HepG2 (cell line): ENCODE results near the gene SSBP2. TPM values are rescaled to one million over a fixed set of nuclear protein-coding genes. Genes with fewer than 3 reads are reported as not detected.

ENCODE experiments used
- ATAC-seq: fragments of 200-7000 bp; cut with Tn5 transposase; 3 replicates; pipeline ENCODE4 v1.9.1; 2020; ENCODE audit warnings: mild to moderate bottlenecking, moderate library complexity
- BruUV-seq: library from RNA; stranded (reverse); fragments of 400-500 nt; replicated peaks from 2 replicates; lab custom pipeline; 2021; lab: Mats Ljungman, UMichigan
- CTCF ChIA-PET: fragments of 300-600 bp; formaldehyde crosslinking; extraction: SDS; loops from one replicate; lab custom pipeline; 2021; ENCODE audit warnings: low total read pairs, inconsistent platforms, low intra/inter-chr PET ratio; lab: Yijun Ruan, JAX
- POLR2A ChIA-PET: fragments of 350-600 bp; sonication (Branson Sonifier 250); formaldehyde crosslinking; loops from one replicate; lab custom pipeline; 2020; ENCODE audit warnings: antibody characterized with exemption, inconsistent platforms; lab: Yijun Ruan, JAX
- DNase-seq: peaks from one replicate; pipeline ENCODE4 v3.0.0-alpha.2; 2015; ENCODE audit warnings: low spot score
- FAIRE-seq: peaks from 3 replicates; lab custom pipeline; 2011; peaks lifted over from hg19 to GRCh38; lab: Jason Lieb, UNC
- H2AFZ ChIP-seq: one replicate; pipeline ENCODE4 v1.6.1; 2011; ENCODE audit warnings: low read length, inconsistent platforms
- H3K27ac ChIP-seq: fragments of 300-600 bp; 3 replicates; pipeline ENCODE4 v1.8.0; 2011; ENCODE audit warnings: mixed run types, mild to moderate bottlenecking, mixed read lengths, low read length, inconsistent platforms; ENCODE audit not compliant: insufficient read depth; ENCODE audit errors: extremely low read length
- H3K27me3 ChIP-seq, 2 experiments: fragments of 200-600 bp in 1 of 2; 2 replicates in 1 of 2; 3 replicates in 1 of 2; pipeline versions ENCODE4 v1.6.0 to v1.8.0; 2011; ENCODE audit warnings: low read length in 2 of 2, mild to moderate bottlenecking in 2 of 2, moderate library complexity in 2 of 2, inconsistent platforms in 1 of 2; ENCODE audit not compliant: insufficient read depth in 2 of 2, control insufficient read depth in 1 of 2
- H3K36me3 ChIP-seq, 2 experiments: fragments of 200-600 bp in 1 of 2; replicated peaks in 1 of 2; 2 replicates in 1 of 2; 3 replicates in 1 of 2; pipeline versions ENCODE4 v1.5.1 to v1.8.0; 2011; ENCODE audit warnings: low read length in 2 of 2, inconsistent platforms in 1 of 2; ENCODE audit not compliant: insufficient read depth in 2 of 2, control insufficient read depth in 1 of 2
- H3K4me1 ChIP-seq: 2 replicates; pipeline ENCODE4 v1.5.1; 2012; ENCODE audit warnings: low read length, inconsistent platforms; ENCODE audit not compliant: insufficient read depth
- H3K4me2 ChIP-seq: 2 replicates; pipeline ENCODE4 v1.6.0; 2011; ENCODE audit warnings: low read depth, low read length, inconsistent platforms
- H3K4me3 ChIP-seq, 3 experiments: fragments of 200-600 bp in 1 of 3; sonication (generic), shearing (Covaris generic) in 1 of 3; replicated peaks in 1 of 3; 2 replicates each; pipeline ENCODE4 v1.5.1; 2011 to 2016; ENCODE audit warnings: low read length in 3 of 3, inconsistent platforms in 2 of 3, low read depth in 2 of 3, mild to moderate bottlenecking in 2 of 3, control low read depth in 1 of 3, mixed read lengths in 1 of 3; ENCODE audit not compliant: insufficient read depth in 1 of 3
- H3K79me2 ChIP-seq: one replicate; pipeline ENCODE4 v1.6.1; 2011; ENCODE audit warnings: low read length, inconsistent platforms; ENCODE audit not compliant: insufficient read depth
- H3K9ac ChIP-seq: 2 replicates; pipeline ENCODE4 v1.6.0; 2011; ENCODE audit warnings: mild to moderate bottlenecking, low read depth, low read length, inconsistent platforms; ENCODE audit not compliant: insufficient read depth
- H3K9me3 ChIP-seq: 2 replicates; pipeline ENCODE4 v1.5.1; 2012; ENCODE audit warnings: mild to moderate bottlenecking, low read length
- H4K20me1 ChIP-seq: 2 replicates; pipeline ENCODE4 v1.6.0; 2011; ENCODE audit warnings: inconsistent platforms, mild to moderate bottlenecking, low read length, moderate library complexity; ENCODE audit not compliant: insufficient read depth
- EHMT2 ChIP-seq: fragments of 200-600 bp; sonication (generic); IDR thresholded peaks from 2 replicates; pipeline ENCODE4 v1.7.0; 2017; ENCODE audit warnings: antibody characterized with exemption, low read depth, low read length, borderline replicate concordance
- MTA1 ChIP-seq: sonication (generic); formaldehyde crosslinking; IDR thresholded peaks from 2 replicates; pipeline ENCODE4 v1.4.0; 2020; ENCODE audit warnings: missing genetic modification reagents, mild to moderate bottlenecking, borderline replicate concordance
- PLRG1 ChIP-seq: fragments of 450-650 bp; conservative IDR thresholded peaks from 2 replicates; pipeline ENCODE4 v1.6.1; 2016
- PRPF4 ChIP-seq: fragments of 200-400 bp; formaldehyde crosslinking; IDR thresholded peaks from 2 replicates; pipeline ENCODE4 v1.6.1; 2016; ENCODE audit warnings: low read length, low read depth; ENCODE audit not compliant: poor library complexity, severe bottlenecking
- SMARCC2 ChIP-seq: fragments of 450-650 bp; IDR thresholded peaks from 2 replicates; pipeline ENCODE4 v1.6.1; 2017; ENCODE audit warnings: antibody characterized with exemption, mild to moderate bottlenecking
- SMYD3 ChIP-seq: sonication (generic); formaldehyde crosslinking; IDR thresholded peaks from 2 replicates; pipeline ENCODE4 v1.8.1; 2023; ENCODE audit warnings: mild to moderate bottlenecking, missing genetic modification reagents
- ZNF234 ChIP-seq: sonication (generic); formaldehyde crosslinking; conservative IDR thresholded peaks from 2 replicates; pipeline ENCODE4 v1.5.1; 2020; ENCODE audit warnings: mild to moderate bottlenecking, missing genetic modification reagents
- ZNF274 ChIP-seq: sonication (generic); formaldehyde crosslinking; IDR thresholded peaks from 2 replicates; pipeline ENCODE4 v1.5.1; 2020; ENCODE audit warnings: mild to moderate bottlenecking, missing genetic modification reagents
- WGBS: methylation state at CpG from one replicate; pipeline ENCODE4 v1.1.6; 2017; ENCODE audit warnings: low lambda C conversion rate; 5-methylcytosine and 5-hydroxymethylcytosine counted together
- in situ Hi-C: cut with HindIII; loops from 2 replicates; pipeline ENCODE4 v1.10.0; 2017; ENCODE audit warnings: low pct_unique_long_range_greater_than_20kb; ENCODE audit not compliant: extremely low pct_ligation_motif_present
- intact Hi-C: fragments of 100-400 bp; cut with micrococcal nuclease; formaldehyde crosslinking; loops from one replicate; pipeline ENCODE4 v1.10.0; 2022; ENCODE audit not compliant: unreplicated experiment
- polyA plus RNA-seq, 8 experiments: library from polyadenylated mRNA; depleted of rRNA in 3 of 8; stranded (reverse) in 7 of 8; unstranded in 1 of 8; fragments of >200 nt; fragmentation: Illumina TruSeq in 4 of 8; extraction: Trizol in 4 of 8; gene quantifications; 2 replicates each; pipeline versions ENCODE4 v1.2.1 to v1.2.3, GENCODE V29; 2011 to 2016; ENCODE audit warnings: low read depth in 4 of 8, missing spikeins in 1 of 8, mixed read lengths in 1 of 8; ENCODE audit not compliant: insufficient read depth in 1 of 8
- total RNA-seq, 5 experiments: library from RNA; depleted of rRNA; stranded (reverse); fragments of >200 nt; fragmentation: Illumina TruSeq; extraction: Trizol; gene quantifications; 2 replicates each; pipeline ENCODE4 v1.2.3, GENCODE V29; 2016; ENCODE audit warnings: low read depth in 1 of 5
- TF ChIP-seq, protein P1 (sequence below): sonication (generic); formaldehyde crosslinking; conservative IDR thresholded peaks from 2 replicates; pipeline ENCODE4 v1.4.0; 2020; ENCODE audit warnings: missing genetic modification reagents

Gene SSBP2
- total and polyA plus RNA-seq, 2 of the 13 experiments (the other 11 are each of a cell fraction or from before 2014, with no cell fraction given), result 0.16 TPM; not detected in 1

DNA sequence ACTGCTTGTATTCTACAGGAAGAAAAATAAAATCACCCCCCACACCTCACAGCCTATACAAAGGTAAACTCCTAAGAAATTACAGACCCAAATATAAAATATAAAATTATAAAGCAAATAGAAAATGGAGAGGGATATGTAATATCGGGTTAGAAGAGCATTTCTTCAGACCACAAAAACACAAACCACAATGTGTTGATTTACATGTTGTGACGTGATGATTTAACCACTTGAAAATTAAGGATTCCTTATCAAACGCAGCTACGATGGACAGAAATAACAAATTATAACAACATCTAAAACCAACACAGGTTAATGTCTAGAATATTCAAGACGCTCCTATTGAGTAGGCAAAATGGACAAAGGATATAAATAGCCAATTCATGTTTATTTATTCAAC lies 26.3 kb downstream of the SSBP2 start (continued):
- TF ChIP-seq, protein P1, sequence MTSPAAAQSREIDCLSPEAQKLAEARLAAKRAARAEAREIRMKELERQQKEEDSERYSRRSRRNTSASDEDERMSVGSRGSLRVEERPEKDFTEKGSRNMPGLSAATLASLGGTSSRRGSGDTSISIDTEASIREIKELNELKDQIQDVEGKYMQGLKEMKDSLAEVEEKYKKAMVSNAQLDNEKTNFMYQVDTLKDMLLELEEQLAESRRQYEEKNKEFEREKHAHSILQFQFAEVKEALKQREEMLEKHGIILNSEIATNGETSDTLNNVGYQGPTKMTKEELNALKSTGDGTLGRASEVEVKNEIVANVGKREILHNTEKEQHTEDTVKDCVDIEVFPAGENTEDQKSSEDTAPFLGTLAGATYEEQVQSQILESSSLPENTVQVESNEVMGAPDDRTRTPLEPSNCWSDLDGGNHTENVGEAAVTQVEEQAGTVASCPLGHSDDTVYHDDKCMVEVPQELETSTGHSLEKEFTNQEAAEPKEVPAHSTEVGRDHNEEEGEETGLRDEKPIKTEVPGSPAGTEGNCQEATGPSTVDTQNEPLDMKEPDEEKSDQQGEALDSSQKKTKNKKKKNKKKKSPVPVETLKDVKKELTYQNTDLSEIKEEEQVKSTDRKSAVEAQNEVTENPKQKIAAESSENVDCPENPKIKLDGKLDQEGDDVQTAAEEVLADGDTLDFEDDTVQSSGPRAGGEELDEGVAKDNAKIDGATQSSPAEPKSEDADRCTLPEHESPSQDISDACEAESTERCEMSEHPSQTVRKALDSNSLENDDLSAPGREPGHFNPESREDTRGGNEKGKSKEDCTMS (CRISPR knock-in tag), result no peak
- TF ChIP-seq ZNF234 (CRISPR knock-in tag) (no peak), EHMT2 (no peak), PLRG1 (no peak), ZNF274 (CRISPR knock-in tag) (no peak)

DNA sequence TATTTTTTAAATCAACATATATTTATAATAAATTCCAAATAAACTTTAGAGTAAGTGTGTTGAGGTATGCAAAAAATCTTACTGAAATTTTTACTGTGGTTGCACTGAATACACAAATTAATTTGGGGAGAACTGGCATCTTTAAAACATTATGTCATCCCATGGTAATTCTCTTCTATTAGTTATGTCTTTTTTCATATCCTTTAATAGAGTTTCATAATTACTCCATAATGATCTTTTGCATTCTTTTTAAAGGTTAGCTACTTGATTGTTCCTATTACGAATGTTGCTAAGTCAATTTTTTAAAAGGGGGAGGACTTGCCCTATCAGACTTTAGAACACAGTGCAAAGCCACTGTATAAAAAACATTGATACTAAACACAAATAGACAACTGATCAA lies 26.8 kb downstream of the SSBP2 start:
- no peak for ATAC-seq
- H3K27ac ChIP-seq, result no peak overlapping the region
- no peak overlapping the region for H3K4me2 ChIP-seq
- FAIRE-seq, result no peak
- 6% methylated on average over 1 of the region's 1 CpG for WGBS
- POLR2A ChIA-PET, result no interaction called here
- H4K20me1 ChIP-seq, result no peaks in the 10 kb centered on the region
- CTCF ChIA-PET, result no interaction called here
- BruUV-seq, result no TSS peak
- no peaks in the 10 kb centered on the region for H3K9me3 ChIP-seq
- no peaks in the 10 kb centered on the region for H3K4me1 ChIP-seq
- no peak overlapping the region for H3K4me3 ChIP-seq
- in situ Hi-C loops, result no loop called here
- intact Hi-C loops, result no loop called here
- H3K27me3 ChIP-seq, result no peaks in the 10 kb centered on the region
- H3K36me3 ChIP-seq, result no peaks in the 10 kb centered on the region
- no peak overlapping the region for H2AFZ ChIP-seq
- no peak for DNase-seq
- TF ChIP-seq SMARCC2 (no peak), MTA1 (CRISPR knock-in tag) (no peak), PRPF4 (no peak), SMYD3 (CRISPR knock-in tag) (no peak)
- no peaks in the 10 kb centered on the region for H3K79me2 ChIP-seq
- no peak overlapping the region for H3K9ac ChIP-seq
